Endothelial cell (in vitro differentiated cells): ENCODE measurements around the gene CYFIP1. TPM values are rescaled to one million over a fixed set of nuclear protein-coding genes. Genes with fewer than 3 reads are reported as not detected.

ENCODE experiments used
- DNase-seq: peaks from one replicate; pipeline ENCODE4 v3.0.0; 2021; ENCODE audit warnings: low spot score
- H3K27ac Mint-ChIP-seq: one replicate; pipeline ENCODE4 v1.8.0; 2021; ENCODE audit warnings: mixed read lengths, inconsistent platforms; ENCODE audit not compliant: unreplicated experiment
- H3K27me3 Mint-ChIP-seq: one replicate; pipeline ENCODE4 v1.8.0; 2021; ENCODE audit warnings: mild to moderate bottlenecking, moderate library complexity, mixed read lengths, inconsistent platforms; ENCODE audit not compliant: unreplicated experiment
- H3K36me3 Mint-ChIP-seq: one replicate; pipeline ENCODE4 v1.8.0; 2021; ENCODE audit warnings: mild to moderate bottlenecking, low read depth, mixed read lengths, inconsistent platforms; ENCODE audit not compliant: unreplicated experiment
- H3K4me1 Mint-ChIP-seq: one replicate; pipeline ENCODE4 v1.8.0; 2021; ENCODE audit warnings: mild to moderate bottlenecking, mixed read lengths, inconsistent platforms; ENCODE audit not compliant: unreplicated experiment
- H3K4me3 Mint-ChIP-seq: one replicate; pipeline ENCODE4 v1.8.0; 2021; ENCODE audit warnings: mild to moderate bottlenecking, mixed read lengths, inconsistent platforms; ENCODE audit not compliant: unreplicated experiment
- H3K9me3 Mint-ChIP-seq: one replicate; pipeline ENCODE4 v1.8.0; 2021; ENCODE audit warnings: mixed read lengths, inconsistent platforms; ENCODE audit not compliant: unreplicated experiment
- total RNA-seq: library from RNA; stranded (reverse); fragmentation: NEBNext Ultra II Directional; extraction: Animal tissue kit (Norgen Biotek cat#: 25700); gene quantifications from one replicate; pipeline ENCODE4 v1.2.1, GENCODE V29; 2021; ENCODE audit not compliant: unreplicated experiment
- TF ChIP-seq, protein P1 (sequence below): fragments of 200-600 bp; sonication (generic); IDR thresholded peaks from one replicate; pipeline ENCODE4 v1.5.0; 2021; ENCODE audit warnings: antibody characterized with exemption; ENCODE audit not compliant: unreplicated experiment

Gene CYFIP1
- total RNA-seq, 1 donor from 2014 or later: 154 TPM

- no peaks in the 10 kb centered on the region for H3K27me3 Mint-ChIP-seq
- H3K27ac Mint-ChIP-seq: no peak overlapping the region
- H3K4me3 Mint-ChIP-seq: no peak overlapping the region
- TF ChIP-seq, protein P1, sequence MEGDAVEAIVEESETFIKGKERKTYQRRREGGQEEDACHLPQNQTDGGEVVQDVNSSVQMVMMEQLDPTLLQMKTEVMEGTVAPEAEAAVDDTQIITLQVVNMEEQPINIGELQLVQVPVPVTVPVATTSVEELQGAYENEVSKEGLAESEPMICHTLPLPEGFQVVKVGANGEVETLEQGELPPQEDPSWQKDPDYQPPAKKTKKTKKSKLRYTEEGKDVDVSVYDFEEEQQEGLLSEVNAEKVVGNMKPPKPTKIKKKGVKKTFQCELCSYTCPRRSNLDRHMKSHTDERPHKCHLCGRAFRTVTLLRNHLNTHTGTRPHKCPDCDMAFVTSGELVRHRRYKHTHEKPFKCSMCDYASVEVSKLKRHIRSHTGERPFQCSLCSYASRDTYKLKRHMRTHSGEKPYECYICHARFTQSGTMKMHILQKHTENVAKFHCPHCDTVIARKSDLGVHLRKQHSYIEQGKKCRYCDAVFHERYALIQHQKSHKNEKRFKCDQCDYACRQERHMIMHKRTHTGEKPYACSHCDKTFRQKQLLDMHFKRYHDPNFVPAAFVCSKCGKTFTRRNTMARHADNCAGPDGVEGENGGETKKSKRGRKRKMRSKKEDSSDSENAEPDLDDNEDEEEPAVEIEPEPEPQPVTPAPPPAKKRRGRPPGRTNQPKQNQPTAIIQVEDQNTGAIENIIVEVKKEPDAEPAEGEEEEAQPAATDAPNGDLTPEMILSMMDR: no peak
- no peaks in the 10 kb centered on the region for H3K9me3 Mint-ChIP-seq
- peaks cover 37% of the 10 kb centered on the region for H3K36me3 Mint-ChIP-seq
- no peaks in the 10 kb centered on the region for H3K4me1 Mint-ChIP-seq
- DNase-seq: no peak
Measured at GRCh38 chr15:22918056-22918455, 62.1 kb downstream of the CYFIP1 start.

DNA sequence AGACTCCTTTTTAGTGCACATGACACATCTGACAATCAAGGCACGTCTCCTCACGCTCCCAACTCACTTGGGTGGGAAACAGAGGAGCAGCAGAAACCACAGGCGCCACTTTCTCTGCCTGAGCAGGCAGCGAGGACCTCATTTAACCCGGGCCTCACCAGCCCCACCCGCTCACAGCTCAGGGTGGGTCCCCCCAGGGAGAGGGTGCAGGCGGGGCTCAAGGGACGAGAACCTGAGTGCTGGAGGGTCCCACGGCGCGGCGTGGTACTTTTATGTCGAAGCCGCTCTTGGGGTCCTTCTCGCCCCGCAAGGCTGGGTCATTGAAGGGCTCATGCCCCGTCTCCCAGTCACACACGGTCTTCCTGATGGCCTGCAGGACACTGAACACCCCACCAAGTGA, 62.6 kb downstream of the CYFIP1 start:
- H3K9me3 Mint-ChIP-seq: no peaks in the 10 kb centered on the region
- H3K27me3 Mint-ChIP-seq: no peaks in the 10 kb centered on the region
- TF ChIP-seq, protein P1: no peak
- H3K36me3 Mint-ChIP-seq: peaks cover 42% of the 10 kb centered on the region
- no peak overlapping the region for H3K27ac Mint-ChIP-seq
- no peaks in the 10 kb centered on the region for H3K4me1 Mint-ChIP-seq
- H3K4me3 Mint-ChIP-seq: peak overlapping the region; percentile 31
- DNase-seq: no peak

GRCh38 chr15:22916606-22917350, 63.4 kb downstream of the CYFIP1 start:
- DNase-seq: no peak
- no peak overlapping the region for H3K27ac Mint-ChIP-seq
- TF ChIP-seq, protein P1: no peak
- peak overlapping the region; percentile 75 for H3K4me3 Mint-ChIP-seq
- no peaks in the 10 kb centered on the region for H3K27me3 Mint-ChIP-seq
- no peaks in the 10 kb centered on the region for H3K9me3 Mint-ChIP-seq
- H3K36me3 Mint-ChIP-seq: peaks cover 48% of the 10 kb centered on the region
- no peaks in the 10 kb centered on the region for H3K4me1 Mint-ChIP-seq

- peak overlapping the region; percentile 58 for H3K4me3 Mint-ChIP-seq
- no peak overlapping the region for H3K27ac Mint-ChIP-seq
- peaks cover 44% of the 10 kb centered on the region for H3K36me3 Mint-ChIP-seq
- DNase-seq: no peak
- H3K27me3 Mint-ChIP-seq: no peaks in the 10 kb centered on the region
- H3K4me1 Mint-ChIP-seq: no peaks in the 10 kb centered on the region
- TF ChIP-seq, protein P1: no peak
- no peaks in the 10 kb centered on the region for H3K9me3 Mint-ChIP-seq
Measured at GRCh38 chr15:22915866-22916515, 64.2 kb downstream of the CYFIP1 start.
